Body of pancreas (tissue), 4 donors: ENCODE results near the gene ARHGAP26.

ENCODE experiments used
- POLR2A ChIP-seq, 3 donors: fragments of 450-650 bp; IDR thresholded peaks; one replicate each; pipeline ENCODE4 v1.6.1; 2016; ENCODE audit warnings: antibody characterized with exemption in 3 of 3, mild to moderate bottlenecking in 2 of 3
- TF ChIP-seq, protein P1 (sequence below), 7 experiments: fragments of 450-650 bp in 4 of 7; fragments of 200-600 bp in 3 of 7; sonication (generic) in 3 of 7; IDR thresholded peaks; one replicate each; pipeline ENCODE4 v1.5.1; 2016 to 2019; ENCODE audit warnings: antibody characterized with exemption in 7 of 7

DNA sequence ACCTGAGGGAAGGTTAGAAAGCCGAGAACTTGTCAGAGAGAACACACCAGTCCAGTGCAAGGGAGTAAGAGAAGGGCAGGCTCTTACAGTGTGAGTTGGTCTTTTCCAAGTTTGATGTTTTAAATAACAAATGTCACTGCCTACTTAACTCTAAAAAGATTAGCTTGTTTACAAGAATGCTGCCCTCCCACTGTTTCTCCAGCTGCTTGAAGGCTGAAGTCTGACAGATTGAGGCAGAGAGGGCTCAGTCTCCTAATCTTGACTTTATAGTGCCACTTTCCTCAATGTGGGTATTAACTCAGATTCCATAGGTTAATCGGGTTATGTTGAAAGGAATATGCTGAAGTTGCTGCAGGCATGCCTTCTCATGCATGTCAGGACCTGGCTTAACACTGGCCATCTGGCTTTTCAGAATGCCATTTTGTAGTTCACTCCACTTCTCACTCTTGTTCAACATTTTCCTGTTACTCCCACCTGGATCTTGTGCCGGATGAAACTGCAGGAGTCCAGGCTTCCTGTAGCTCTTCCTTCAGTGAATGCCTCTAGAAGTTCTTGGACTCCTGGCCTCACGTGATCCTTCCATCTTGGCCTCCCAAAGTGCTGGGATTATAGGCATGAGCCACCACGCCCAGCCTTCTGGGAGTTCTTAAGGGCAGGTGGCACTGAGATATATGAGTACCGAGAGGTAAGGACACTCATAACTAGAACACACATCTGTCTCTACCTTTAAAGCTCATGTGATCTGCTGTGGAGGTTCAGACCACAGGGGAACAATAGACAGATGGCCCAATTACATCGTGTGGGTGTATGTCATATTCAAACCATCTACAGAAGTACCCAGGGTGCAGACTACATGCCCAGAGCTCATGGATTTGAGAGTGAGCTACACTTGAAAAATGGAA is 249.7 kb downstream of the ARHGAP26 start:
- TF ChIP-seq, protein P1, sequence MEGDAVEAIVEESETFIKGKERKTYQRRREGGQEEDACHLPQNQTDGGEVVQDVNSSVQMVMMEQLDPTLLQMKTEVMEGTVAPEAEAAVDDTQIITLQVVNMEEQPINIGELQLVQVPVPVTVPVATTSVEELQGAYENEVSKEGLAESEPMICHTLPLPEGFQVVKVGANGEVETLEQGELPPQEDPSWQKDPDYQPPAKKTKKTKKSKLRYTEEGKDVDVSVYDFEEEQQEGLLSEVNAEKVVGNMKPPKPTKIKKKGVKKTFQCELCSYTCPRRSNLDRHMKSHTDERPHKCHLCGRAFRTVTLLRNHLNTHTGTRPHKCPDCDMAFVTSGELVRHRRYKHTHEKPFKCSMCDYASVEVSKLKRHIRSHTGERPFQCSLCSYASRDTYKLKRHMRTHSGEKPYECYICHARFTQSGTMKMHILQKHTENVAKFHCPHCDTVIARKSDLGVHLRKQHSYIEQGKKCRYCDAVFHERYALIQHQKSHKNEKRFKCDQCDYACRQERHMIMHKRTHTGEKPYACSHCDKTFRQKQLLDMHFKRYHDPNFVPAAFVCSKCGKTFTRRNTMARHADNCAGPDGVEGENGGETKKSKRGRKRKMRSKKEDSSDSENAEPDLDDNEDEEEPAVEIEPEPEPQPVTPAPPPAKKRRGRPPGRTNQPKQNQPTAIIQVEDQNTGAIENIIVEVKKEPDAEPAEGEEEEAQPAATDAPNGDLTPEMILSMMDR (IDR thresholded peaks at IDR 0.05), result no peak
- no peak for TF ChIP-seq POLR2A (IDR thresholded peaks at IDR 0.05)
